ENCODE data around the gene KIF19. TPM values are rescaled to one million over a fixed set of nuclear protein-coding genes. Genes with fewer than 3 reads are reported as not detected.
"Not testable (repeated sequence)": the region's sequence is repeated elsewhere in the genome, so short reads cannot be mapped to it uniquely, and the experiment has no call there.

Gene KIF19
- total and polyA plus RNA-seq, 3 donors from 2014 or later = 2.0 to 3.3 (median 3.0) TPM

DNA sequence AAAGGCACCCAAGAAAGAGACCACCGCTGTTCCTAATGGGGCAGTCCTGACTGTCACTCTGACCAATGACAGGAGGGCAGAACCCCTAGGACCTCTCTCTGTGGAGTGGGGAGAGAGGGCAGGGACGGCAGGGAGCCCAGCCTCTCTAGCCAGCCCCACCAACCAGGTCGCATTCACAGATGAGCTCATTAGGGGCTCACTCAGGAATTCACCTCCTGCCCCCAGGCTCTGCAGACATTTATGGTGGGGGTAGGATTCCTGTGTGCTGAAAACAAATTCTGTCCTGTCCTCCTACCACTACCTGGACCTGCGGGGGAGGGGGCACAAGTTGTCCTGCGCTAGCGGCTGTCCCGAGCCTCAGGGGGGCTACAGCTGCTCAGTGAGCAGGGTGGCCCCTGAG is 78.2 kb downstream of the KIF19 start:
- Histone ChIP-seq H3K36me3 (ENCODE audit: low read depth, missing control alignments) (no peaks in the 10 kb centered on the region), H3K27me3 (no peaks in the 10 kb centered on the region), H3K27ac (no peak overlapping the region), H3K9me3 (no peaks in the 10 kb centered on the region), H3K4me1 (no peaks in the 10 kb centered on the region), H3K4me3 (no peak overlapping the region)
- WGBS, 2 donors = 51 to 56% methylated on average over 3 to 7 of the region's 7 CpGs
- DNase-seq = no peak
- no peak for TF ChIP-seq POLR2A (IDR thresholded peaks at IDR 0.05)
- TF ChIP-seq, protein P1, sequence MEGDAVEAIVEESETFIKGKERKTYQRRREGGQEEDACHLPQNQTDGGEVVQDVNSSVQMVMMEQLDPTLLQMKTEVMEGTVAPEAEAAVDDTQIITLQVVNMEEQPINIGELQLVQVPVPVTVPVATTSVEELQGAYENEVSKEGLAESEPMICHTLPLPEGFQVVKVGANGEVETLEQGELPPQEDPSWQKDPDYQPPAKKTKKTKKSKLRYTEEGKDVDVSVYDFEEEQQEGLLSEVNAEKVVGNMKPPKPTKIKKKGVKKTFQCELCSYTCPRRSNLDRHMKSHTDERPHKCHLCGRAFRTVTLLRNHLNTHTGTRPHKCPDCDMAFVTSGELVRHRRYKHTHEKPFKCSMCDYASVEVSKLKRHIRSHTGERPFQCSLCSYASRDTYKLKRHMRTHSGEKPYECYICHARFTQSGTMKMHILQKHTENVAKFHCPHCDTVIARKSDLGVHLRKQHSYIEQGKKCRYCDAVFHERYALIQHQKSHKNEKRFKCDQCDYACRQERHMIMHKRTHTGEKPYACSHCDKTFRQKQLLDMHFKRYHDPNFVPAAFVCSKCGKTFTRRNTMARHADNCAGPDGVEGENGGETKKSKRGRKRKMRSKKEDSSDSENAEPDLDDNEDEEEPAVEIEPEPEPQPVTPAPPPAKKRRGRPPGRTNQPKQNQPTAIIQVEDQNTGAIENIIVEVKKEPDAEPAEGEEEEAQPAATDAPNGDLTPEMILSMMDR (IDR thresholded peaks at IDR 0.05) = no peak
- intact Hi-C loops (cut with DNase I; ENCODE audit: low total_unique reads) = no loop called here

DNA sequence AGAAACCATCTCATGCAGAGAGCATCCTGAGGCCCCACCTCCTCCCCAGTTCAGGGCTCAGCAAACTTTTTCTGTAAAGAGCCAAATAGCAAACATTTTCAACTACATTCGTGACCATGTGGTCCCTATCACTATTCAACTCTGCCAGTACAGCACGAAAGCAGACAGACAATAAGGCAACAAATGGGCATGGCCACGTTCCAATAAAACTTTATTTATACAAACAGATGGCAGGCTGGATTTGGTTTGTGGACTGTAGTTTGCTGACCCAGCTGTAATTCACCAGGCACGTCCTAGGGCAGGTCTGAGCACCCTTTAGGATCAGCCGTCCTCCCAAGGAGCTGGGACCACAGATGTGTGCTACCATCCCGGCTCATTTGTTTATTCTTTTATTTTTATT is 78.8 kb downstream of the KIF19 start:
- no peak overlapping the region for H3K4me3 ChIP-seq
- no peaks in the 10 kb centered on the region for H3K36me3 ChIP-seq (ENCODE audit: low read depth, missing control alignments)
- intact Hi-C loops (cut with DNase I; ENCODE audit: low total_unique reads) = no loop called here
- no peaks in the 10 kb centered on the region for H3K4me1 ChIP-seq
- H3K9me3 ChIP-seq = no peaks in the 10 kb centered on the region
- 87 to 89% methylated on average over 6 of the region's 6 CpGs for WGBS, 2 donors
- no peak for TF ChIP-seq POLR2A (IDR thresholded peaks at IDR 0.05)
- TF ChIP-seq, protein P1 (IDR thresholded peaks at IDR 0.05) = no peak
- H3K27ac ChIP-seq = no peak overlapping the region
- no peaks in the 10 kb centered on the region for H3K27me3 ChIP-seq
- DNase-seq = no peak

DNA sequence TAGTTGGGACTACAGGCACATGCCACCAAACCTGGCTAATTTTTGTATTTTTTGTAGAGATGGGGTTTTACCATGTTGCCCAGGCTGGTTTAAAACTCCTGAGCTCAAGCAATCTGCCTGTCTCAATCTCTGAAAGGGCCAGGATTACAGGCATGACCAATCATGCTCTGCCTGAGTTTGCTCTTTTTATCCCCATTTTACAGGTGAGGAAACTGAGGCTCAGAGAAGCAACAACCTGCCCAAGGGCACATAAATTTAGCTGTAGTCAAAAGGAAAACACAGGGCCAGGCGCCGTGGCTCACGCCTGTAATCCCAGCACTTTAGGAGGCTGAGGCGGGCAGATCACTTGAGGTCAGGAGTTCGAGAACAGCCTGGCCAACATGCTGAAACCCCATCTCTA is 79.3 kb downstream of the KIF19 start:
- H3K9me3 ChIP-seq; H3K27ac ChIP-seq; H3K4me1 ChIP-seq; DNase-seq; H3K4me3 ChIP-seq; intact Hi-C loops (cut with DNase I; ENCODE audit: low total_unique reads); H3K36me3 ChIP-seq (ENCODE audit: low read depth, missing control alignments); H3K27me3 ChIP-seq: not testable (repeated sequence)
- 90 to 92% methylated on average over 5 of the region's 5 CpGs for WGBS, 2 donors

Other genes with a start within 250 kb of the KIF19 start
- 100 to 1,000 TPM; 345 to 563 TPM for gene RPL38, start 122.5 kb upstream of the KIF19 start, total RNA-seq
- 1,788 TPM for gene RPL38, start 122.5 kb upstream of the KIF19 start, polyA plus RNA-seq (ENCODE audit: insufficient read depth, low read depth, low replicate concordance)
- gene TTYH2, start 112.7 kb upstream of the KIF19 start, total RNA-seq = 10 to 100 TPM; 69.7 to 73.5 TPM
- gene TTYH2, start 112.7 kb upstream of the KIF19 start, polyA plus RNA-seq (ENCODE audit: insufficient read depth, low read depth, low replicate concordance) = 52.7 TPM
- gene DNAI2, start 52.0 kb upstream of the KIF19 start, total RNA-seq = 10 to 100 TPM; 19.6 to 26.9 TPM
- 80.5 TPM for gene DNAI2, start 52.0 kb upstream of the KIF19 start, polyA plus RNA-seq (ENCODE audit: insufficient read depth, low read depth, low replicate concordance)
- 1 to 10 TPM in 1 of 2 donors, under 1 TPM in 1; 0.79 to 1.2 TPM for gene BTBD17, start 35.6 kb downstream of the KIF19 start, total RNA-seq
- gene BTBD17, start 35.6 kb downstream of the KIF19 start, polyA plus RNA-seq (ENCODE audit: insufficient read depth, low read depth, low replicate concordance) = not detected
- gene GPR142, start 41.3 kb downstream of the KIF19 start, total RNA-seq = under 1 TPM; 0.55 to 0.87 TPM
- 0.51 TPM for gene GPR142, start 41.3 kb downstream of the KIF19 start, polyA plus RNA-seq (ENCODE audit: insufficient read depth, low read depth, low replicate concordance)
- gene GPRC5C, start 105.9 kb downstream of the KIF19 start, total RNA-seq = 10 to 100 TPM in 1 of 2 donors, 1 to 10 TPM in 1; 6.8 to 19.0 TPM
- 14.1 TPM for gene GPRC5C, start 105.9 kb downstream of the KIF19 start, polyA plus RNA-seq (ENCODE audit: insufficient read depth, low read depth, low replicate concordance)
- gene CD300A, start 140.4 kb downstream of the KIF19 start, total RNA-seq = 1 to 10 TPM; 2.0 to 2.4 TPM
- gene CD300A, start 140.4 kb downstream of the KIF19 start, polyA plus RNA-seq (ENCODE audit: insufficient read depth, low read depth, low replicate concordance) = 3.7 TPM
- gene CD300LB, start 205.2 kb downstream of the KIF19 start, total RNA-seq = under 1 TPM; 0.71 to 0.99 TPM
- gene CD300LB, start 205.2 kb downstream of the KIF19 start, polyA plus RNA-seq (ENCODE audit: insufficient read depth, low read depth, low replicate concordance) = 0.30 TPM
- gene CD300C, start 219.9 kb downstream of the KIF19 start, total RNA-seq = under 1 TPM; 0.39 to 0.81 TPM
- 0.34 TPM for gene CD300C, start 219.9 kb downstream of the KIF19 start, polyA plus RNA-seq (ENCODE audit: insufficient read depth, low read depth, low replicate concordance)
- not detected for gene CD300H, start 241.3 kb downstream of the KIF19 start, total RNA-seq
- not detected for gene CD300H, start 241.3 kb downstream of the KIF19 start, polyA plus RNA-seq (ENCODE audit: insufficient read depth, low read depth, low replicate concordance)

Data from testis (tissue), 3 donors.